HG02763 (cell line): ENCODE measurements around the gene OR2W3.
A peak's percentile ranks its signal among the peaks of the same experiment; 100 is the strongest.

Experiments
- ATAC-seq: cut with Tn5 transposase; IDR thresholded peaks from one replicate; pipeline ENCODE4 v1.9.1; 2021; ENCODE audit warnings: mild to moderate bottlenecking, moderate library complexity; ENCODE audit not compliant: unreplicated experiment

OR2W3 gene

DNA sequence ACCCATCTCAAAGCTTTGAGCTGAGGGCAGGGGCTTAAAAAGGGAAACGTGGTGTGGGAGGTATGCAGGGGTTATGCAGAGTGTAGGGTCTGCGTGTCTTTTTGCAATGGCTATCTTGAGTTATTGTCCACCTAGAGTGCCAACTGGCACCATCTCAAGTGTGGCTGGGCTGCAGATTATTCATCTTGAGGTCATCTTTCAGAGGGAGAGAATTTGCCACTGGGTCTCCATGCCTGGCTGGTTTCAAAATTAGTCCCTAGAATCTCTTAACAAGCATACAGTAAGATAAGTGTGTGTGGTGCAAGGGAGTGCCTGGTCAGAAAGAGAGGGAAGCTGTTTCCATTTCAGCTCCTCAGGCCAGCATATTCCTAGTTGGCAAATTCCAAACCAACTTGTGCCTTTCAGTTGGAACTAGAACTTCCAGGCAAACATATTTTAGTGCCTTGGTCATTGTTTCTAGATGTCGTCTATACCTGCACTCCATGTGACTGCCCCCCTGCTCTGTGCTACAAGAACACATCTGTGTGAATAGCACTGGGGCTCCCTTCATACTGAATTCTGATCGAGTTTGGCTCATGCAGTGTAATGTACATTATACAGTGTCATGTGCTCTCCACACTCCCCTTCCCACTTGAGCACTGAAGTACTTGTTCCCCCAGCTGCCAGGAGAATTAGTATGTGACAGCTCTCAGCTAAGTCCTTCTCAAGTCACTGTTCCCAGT is 19.7 kb downstream of the OR2W3 start:
- ATAC-seq = no peak

DNA sequence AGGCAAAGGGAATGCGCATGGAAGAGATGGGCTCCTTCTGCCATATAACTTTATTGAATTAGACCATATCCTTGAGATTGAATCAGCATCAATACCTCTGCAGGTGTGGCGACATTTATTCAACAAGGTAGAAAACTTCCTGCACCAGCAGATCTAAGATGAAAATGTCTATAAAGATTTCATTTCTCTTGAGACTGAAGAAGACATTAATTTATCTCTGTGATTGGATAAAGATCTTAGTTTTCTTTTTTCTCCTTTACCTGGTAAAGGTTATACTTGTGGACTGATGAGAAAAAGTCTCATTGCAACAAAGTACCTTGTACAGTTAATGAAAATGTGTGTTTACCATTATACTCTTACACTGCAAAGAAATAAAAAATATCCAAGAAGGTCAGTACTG is 24.6 kb downstream of the OR2W3 start, which contains the start of gene OR2T8:
Gene OR2T8 (plus strand): TSS at position 301 of the 400 bp plus-strand sequence. CDS start 766 bp downstream, outside the sequence.
- no peak for ATAC-seq

- no peak for ATAC-seq
Observed at GRCh38 chr1:247923941-247924340, 28.6 kb downstream of the OR2W3 start.

- ATAC-seq = no peak
Observed at GRCh38 chr1:247924868-247925267, 29.5 kb downstream of the OR2W3 start, which contains the start of gene OR2AJ1. TSS of gene OR2AJ1 (plus strand) at chr1:247924889. CDS start at chr1:247933769, 8,880 bp downstream.

DNA sequence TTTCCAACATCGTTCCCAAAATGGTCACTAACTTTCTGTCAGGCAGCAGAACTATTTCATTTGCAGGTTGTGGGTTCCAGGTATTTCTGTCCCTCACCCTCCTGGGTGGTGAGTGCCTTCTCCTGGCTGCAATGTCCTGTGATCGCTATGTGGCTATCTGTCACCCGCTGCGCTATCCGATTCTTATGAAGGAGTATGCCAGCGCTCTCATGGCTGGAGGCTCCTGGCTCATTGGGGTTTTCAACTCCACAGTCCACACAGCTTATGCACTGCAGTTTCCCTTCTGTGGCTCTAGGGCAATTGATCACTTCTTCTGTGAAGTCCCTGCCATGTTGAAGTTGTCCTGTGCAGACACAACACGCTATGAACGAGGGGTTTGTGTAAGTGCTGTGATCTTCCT is 38.6 kb downstream of the OR2W3 start:
- no peak for ATAC-seq

DNA sequence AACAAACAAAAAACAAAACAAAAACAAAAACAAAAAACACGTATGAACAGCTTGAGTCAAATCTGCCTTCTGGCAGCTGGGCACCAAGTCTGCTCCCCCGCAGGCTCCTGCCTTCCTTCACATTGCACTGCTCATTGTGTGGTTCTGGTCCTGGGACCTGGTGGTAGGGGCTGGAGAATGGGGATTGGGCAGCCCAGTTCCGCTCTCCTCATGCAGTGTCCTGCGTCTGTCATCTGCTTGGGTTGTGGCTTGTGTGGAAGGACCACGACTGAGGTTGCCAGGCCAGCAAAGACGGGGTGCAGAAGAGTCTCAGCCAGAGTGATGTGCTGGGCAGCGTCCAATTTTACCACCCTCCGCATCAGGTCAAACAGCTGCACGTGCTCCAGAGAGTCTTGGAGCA is 40.4 kb downstream of the OR2W3 start:
- no peak for ATAC-seq

DNA sequence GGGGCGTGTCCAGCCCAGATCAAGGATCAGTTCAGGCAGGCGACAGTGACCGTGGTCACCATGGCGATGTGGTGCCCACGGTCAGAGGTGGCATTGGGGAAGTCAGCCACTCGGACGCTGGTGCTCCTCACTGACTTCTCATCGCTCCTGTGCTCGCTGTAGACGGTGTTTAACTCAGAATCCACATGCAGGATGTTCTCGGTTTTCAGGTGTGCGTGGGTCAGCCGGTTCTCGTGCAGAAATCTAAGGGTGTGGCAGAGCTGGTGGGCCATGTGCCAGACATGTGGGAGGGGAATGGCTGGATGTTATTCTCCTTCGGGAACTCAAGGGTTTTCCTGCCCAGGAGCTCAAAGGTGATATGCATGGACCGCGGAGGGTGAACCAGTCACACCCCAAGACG is 41.0 kb downstream of the OR2W3 start:
- ATAC-seq = no peak

- ATAC-seq = peak; percentile 100
Observed at GRCh38 chr1:247936965-247937734, 41.8 kb downstream of the OR2W3 start.

- no peak for ATAC-seq
Observed at GRCh38 chr1:247942624-247943023, 47.2 kb downstream of the OR2W3 start.
